ENCODE measurements around the gene LDLRAD4.
"Not testable (repeated sequence)": the region's sequence is repeated elsewhere in the genome, so short reads cannot be mapped to it uniquely, and the experiment has no call there.

The LDLRAD4 gene

GRCh38 chr18:13471198-13471845, 252.8 kb downstream of the LDLRAD4 start:
- TF ChIP-seq CTCF (IDR thresholded peaks at IDR 0.05), result no peak
- no peak for DNase-seq

GRCh38 chr18:13471971-13472628, 253.5 kb downstream of the LDLRAD4 start:
- DNase-seq, result no peak
- Histone ChIP-seq H3K36me3 (no peaks in the 10 kb centered on the region), H3K4me3 (no peak overlapping the region), H3K27ac (peak overlapping the region in 1 of 2 donors; percentile 12), H3K4me1 (peaks cover 0 to 18% (median 5%) of the 10 kb centered on the region in 4 donors), H3K9me3 (no peaks in the 10 kb centered on the region), H3K27me3 (no peaks in the 10 kb centered on the region)
- intact Hi-C loops (cut with DNase I; ENCODE audit: low total_unique reads), result no loop called here
- no peak for TF ChIP-seq CTCF (IDR thresholded peaks at IDR 0.05)

More at GRCh38 chr18:13471198-13471845, 252.8 kb downstream of the LDLRAD4 start:
- H3K4me3 ChIP-seq, result no peak overlapping the region
- H3K27ac ChIP-seq, result peak overlapping the region in 1 of 2 donors; percentile 12
- no peaks in the 10 kb centered on the region for H3K27me3 ChIP-seq
- intact Hi-C loops (cut with DNase I; ENCODE audit: low total_unique reads), result no loop called here
- H3K4me1 ChIP-seq, result peaks cover 0 to 18% (median 5%) of the 10 kb centered on the region in 4 donors
- no peaks in the 10 kb centered on the region for H3K9me3 ChIP-seq
- no peaks in the 10 kb centered on the region for H3K36me3 ChIP-seq

GRCh38 chr18:13473751-13474150, 255.2 kb downstream of the LDLRAD4 start:
- Histone ChIP-seq H3K4me3 (no peak overlapping the region), H3K27me3 (no peaks in the 10 kb centered on the region), H3K27ac (no peak overlapping the region), H3K4me1 (peaks cover 0 to 18% (median 5%) of the 10 kb centered on the region in 4 donors), H3K36me3 (no peaks in the 10 kb centered on the region), H3K9me3 (no peaks in the 10 kb centered on the region)
- intact Hi-C loops (cut with DNase I; ENCODE audit: low total_unique reads), result no loop called here
- no peak for DNase-seq
- no peak for TF ChIP-seq CTCF (IDR thresholded peaks at IDR 0.05)

GRCh38 chr18:13474336-13474735, 255.8 kb downstream of the LDLRAD4 start:
- no peak for DNase-seq
- intact Hi-C loops (cut with DNase I; ENCODE audit: low total_unique reads), result no loop called here
- Histone ChIP-seq H3K4me1 (peaks cover 0 to 18% (median 5%) of the 10 kb centered on the region in 4 donors), H3K36me3 (no peaks in the 10 kb centered on the region), H3K27me3 (no peaks in the 10 kb centered on the region), H3K4me3 (no peak overlapping the region), H3K9me3 (no peaks in the 10 kb centered on the region), H3K27ac (peak overlapping the region; percentile 47 to 59)
- no peak for TF ChIP-seq CTCF (IDR thresholded peaks at IDR 0.05)

- Histone ChIP-seq H3K4me3 (no peak overlapping the region), H3K27ac (peak overlapping the region; percentile 47 to 59), H3K4me1 (peaks cover 0 to 18% (median 5%) of the 10 kb centered on the region in 4 donors), H3K9me3 (no peaks in the 10 kb centered on the region), H3K27me3 (no peaks in the 10 kb centered on the region), H3K36me3 (no peaks in the 10 kb centered on the region)
- intact Hi-C loops (cut with DNase I; ENCODE audit: low total_unique reads), result no loop called here
- TF ChIP-seq CTCF (IDR thresholded peaks at IDR 0.05), result no peak
- DNase-seq, result no peak
Measured at GRCh38 chr18:13474907-13475545, 256.5 kb downstream of the LDLRAD4 start.

- H3K4me3 ChIP-seq; intact Hi-C loops (cut with DNase I; ENCODE audit: low total_unique reads); DNase-seq; H3K36me3 ChIP-seq; H3K9me3 ChIP-seq; H3K27me3 ChIP-seq; H3K27ac ChIP-seq: not testable (repeated sequence)
- peaks cover 0 to 18% (median 5%) of the 10 kb centered on the region in 4 donors for H3K4me1 ChIP-seq
Measured at GRCh38 chr18:13476312-13476711, 257.8 kb downstream of the LDLRAD4 start.

Measured in tibial artery (tissue), 4 donors.